Measurements from ENCODE around the gene POLDIP3.

DNA sequence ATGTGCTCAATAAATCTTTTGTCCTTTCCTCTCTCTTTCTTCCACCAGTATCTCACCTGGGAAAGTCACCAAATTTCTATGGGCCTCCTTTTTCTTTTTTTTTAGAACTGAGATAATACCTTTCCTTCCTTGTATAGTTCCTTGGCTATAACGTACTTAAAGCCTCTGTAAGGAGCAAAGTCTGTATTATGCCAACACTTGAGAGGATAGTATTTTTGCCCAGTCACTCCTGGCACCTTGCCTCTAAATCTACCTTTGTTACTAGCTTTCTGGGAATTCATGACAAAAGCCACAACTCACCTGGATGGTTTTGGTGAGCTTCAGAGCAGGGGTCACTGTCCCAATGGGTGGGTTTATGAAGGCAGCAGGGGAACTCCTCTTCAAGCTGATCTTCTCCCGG, 12.2 kb downstream of the POLDIP3 start:
- TF ChIP-seq CTCF (IDR thresholded peaks at IDR 0.05 in 2 of 3, conservative IDR thresholded peaks at IDR 0.05 in 1 of 3; ENCODE audit: borderline replicate concordance in 1 of 3, insufficient read depth in 1 of 3, low read depth in 2 of 3, low read length in 2 of 3) (no peak), EZH2 (IDR thresholded peaks at IDR 0.05) (no peak)
